Renal cortical epithelial cell (primary cell): ENCODE measurements around the gene GOLGA6L7. TPM values are rescaled to one million over a fixed set of nuclear protein-coding genes. Genes with fewer than 3 reads are reported as not detected.

Experiments
- total RNA-seq: library from RNA; depleted of rRNA; stranded (reverse); fragments of >200 nt; gene quantifications from 2 replicates; pipeline ENCODE4 v1.2.3, GENCODE V29; 2014

GOLGA6L7 gene
- total RNA-seq, 1 donor from 2014 or later: not detected

Other genes starting within 250 kb of the GOLGA6L7 start
- gene GOLGA8M, start 136.2 kb downstream of the GOLGA6L7 start, total RNA-seq: 0.89 TPM in 1 of 2 replicates, not detected in the other
- gene APBA2, start 37.3 kb upstream of the GOLGA6L7 start, total RNA-seq: 8.5 and 11.7 TPM in 2 replicates